Forelimb muscle (tissue), 1 donor: Measurements from ENCODE around the gene ELMO1. TPM values are rescaled to one million over a fixed set of nuclear protein-coding genes. Genes with fewer than 3 reads are reported as not detected.

Experiments used
- DNase-seq: peaks from one replicate; pipeline ENCODE4 v3.0.0-alpha.2; 2013; ENCODE audit warnings: low read depth
- polyA plus RNA-seq: library from polyadenylated mRNA; unstranded; fragments of 120-200 nt; gene quantifications from one replicate; pipeline ENCODE4 v1.2.1, GENCODE V29; 2013; ENCODE audit not compliant: insufficient read length

Gene ELMO1
- polyA plus RNA-seq, 1 donor = 24.5 TPM

DNA sequence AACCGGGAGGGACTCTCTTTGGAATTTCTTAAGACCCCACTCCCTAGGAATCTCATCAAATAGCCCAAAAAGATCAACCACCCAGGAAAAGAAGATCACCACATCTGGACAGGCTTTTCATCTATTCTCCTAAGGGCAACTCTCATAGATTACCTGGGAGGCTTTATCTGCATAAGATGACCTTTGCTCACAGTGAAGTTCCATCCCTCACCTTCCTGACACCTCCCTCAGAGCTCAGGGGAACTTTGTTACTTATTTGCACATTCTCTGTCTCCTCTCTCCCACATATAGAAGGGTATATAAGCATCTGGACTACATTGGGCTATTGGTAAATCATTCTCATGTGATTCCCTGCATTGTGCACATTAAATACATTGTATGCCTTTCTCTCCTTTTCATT is 80.1 kb downstream of the ELMO1 start:
- no peak for DNase-seq

- no peak for DNase-seq
Observed at GRCh38 chr7:37367010-37367409, 81.7 kb downstream of the ELMO1 start.

DNA sequence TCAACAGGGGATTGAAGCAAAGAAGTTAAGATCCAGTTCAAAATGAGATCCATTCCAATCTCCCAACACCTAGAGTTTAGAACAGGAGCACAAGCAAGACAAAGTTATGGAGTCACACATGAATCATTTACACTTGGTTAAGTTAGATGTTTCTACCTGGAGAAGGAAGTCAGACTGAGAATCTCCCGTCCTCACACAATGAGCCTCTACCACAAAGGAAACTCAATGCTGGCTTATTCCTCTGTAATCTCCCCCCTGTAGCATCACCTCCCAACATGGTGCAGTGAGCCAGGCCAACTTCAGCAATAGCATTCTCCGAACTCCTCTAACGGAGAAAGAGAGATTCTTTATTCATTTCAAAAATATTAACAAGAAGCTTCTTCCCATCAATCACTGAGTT is 82.2 kb downstream of the ELMO1 start:
- DNase-seq = no peak

DNA sequence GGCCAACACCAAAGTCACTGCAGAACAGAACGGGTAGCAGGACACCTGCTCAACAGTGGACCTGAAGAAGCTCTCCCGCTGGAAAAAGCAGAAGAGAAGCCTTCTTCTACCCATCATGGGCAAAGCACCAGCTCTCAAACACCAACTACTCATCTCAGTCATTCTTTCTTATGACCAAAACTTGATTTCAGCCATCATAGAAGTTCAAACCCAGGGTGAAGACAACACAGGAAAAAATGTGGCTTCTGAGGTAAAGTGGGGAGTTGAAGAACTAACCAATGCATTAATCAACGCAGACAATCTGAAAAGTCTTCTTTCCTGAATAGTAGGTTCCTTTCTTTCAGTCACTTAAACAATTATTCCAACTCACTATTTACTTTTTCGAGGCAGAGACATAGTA is 83.3 kb downstream of the ELMO1 start:
- no peak for DNase-seq

DNA sequence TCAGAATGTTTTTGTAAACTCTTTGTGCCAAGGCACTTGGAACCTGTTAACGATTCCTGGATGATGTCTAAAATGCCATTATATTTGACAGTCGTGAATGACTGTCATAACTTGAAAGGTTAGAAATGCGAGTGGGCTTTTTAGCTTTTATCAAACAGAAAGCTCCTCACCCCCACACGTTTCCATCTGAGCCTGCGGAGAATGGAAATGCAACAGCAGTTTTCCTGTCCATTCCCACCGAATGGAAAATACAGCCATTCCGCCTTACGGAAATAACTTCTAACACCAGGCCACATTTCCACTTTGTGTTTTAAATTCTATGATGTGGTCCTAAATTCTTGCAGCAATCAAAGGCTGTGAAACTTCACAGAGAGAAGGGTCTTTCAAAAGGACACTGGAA is 83.8 kb downstream of the ELMO1 start:
- no peak for DNase-seq

DNA sequence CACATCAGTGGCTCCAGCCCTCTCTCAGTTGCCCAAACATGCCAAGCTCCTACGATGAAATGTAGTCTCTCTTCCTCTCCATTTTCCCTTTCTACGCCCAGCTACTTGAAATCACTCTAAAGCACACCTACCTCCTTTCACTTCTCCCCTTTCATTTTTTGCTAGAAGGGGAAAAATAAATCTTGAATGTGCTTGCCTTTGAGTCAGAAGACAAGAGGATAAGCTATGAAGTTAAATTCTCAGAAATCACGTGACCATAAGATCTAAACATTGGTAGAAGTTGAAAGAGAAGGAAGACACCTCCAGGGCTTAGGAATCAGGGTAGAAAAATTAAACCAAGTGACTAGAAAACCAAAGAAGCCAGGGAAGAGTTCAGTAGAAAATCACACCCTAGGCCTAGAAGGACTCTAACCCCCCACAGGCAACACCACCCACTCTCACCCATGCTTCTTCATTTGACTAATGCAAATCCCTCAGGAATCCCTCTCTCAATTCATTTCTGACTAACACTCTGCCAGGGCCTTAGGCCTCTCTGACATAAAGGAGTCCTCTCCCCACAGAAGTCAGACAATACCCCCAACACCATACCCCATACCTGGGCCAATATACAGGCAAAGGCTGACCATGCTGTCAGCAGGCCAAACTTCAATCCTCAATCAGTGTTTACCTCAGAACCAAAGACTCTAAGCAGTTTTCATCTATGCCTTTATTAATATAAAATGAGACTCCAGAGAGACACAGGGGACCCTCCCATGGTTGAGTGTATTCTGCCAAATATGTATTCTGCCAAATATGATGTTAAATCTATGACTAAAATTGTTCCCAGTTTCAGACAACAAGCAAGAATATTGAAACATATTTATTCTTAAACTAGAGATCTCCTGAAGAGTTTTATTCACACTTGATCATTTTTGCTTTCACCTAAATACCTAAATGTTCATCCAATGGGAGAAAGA is 84.8 kb downstream of the ELMO1 start:
- DNase-seq = no peak

GRCh38 chr7:37362802-37363201 is 85.9 kb downstream of the ELMO1 start:
- no peak for DNase-seq

DNA sequence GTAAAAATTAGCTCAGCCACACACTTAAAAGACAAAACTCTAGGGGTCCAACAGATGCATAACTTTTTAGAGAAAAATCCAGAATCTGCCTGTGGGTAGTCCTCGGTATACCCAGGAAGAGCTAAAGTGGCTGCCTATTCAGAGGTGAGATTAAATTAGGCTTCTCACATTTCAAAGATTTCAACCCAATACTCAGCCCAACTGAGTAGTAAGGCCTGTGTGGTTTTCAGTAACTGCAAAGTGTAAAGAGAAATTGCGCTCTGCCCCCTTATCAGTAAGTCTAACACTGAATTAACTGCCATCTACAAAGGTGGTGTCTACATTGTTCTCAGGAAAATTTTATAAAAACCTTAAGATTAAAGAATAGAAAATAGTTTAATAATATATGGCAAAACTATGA is 88.2 kb downstream of the ELMO1 start:
- DNase-seq = no peak

DNA sequence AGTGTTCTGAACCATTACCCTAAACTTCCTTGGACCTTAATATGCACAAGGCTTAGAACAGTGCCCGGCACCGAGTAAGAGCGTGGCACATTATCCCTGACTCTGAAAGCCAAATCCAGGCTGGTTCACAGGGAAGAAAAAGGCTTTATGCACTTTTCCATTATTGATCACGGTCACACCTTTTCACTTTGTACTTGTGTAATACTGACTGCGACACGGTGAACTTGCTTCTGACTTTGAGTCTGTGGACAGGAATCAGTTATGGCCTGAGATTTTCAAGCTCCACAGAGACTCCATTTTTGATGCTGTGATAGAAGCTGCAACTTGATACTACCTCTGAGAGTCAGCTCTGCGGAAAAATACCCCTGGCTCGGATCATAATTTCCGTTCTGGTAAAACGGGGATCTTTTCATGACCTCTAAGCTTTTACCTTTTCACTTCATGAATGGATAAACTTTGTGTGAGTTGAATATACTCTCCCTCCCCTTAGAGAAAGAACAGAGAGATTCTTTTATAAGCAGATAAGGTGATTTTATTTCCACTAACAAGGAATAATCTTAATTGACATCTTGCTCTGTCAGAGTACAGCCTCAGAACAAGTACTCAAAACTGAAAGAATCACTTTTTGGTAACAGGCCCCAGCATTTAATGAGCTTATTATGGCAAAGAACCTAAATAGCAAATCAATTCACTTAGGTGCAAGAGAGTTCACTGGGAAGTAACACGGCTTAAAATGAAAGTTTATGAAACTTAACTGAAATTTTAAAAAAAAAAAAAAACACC is 88.8 kb downstream of the ELMO1 start:
- no peak for DNase-seq

DNA sequence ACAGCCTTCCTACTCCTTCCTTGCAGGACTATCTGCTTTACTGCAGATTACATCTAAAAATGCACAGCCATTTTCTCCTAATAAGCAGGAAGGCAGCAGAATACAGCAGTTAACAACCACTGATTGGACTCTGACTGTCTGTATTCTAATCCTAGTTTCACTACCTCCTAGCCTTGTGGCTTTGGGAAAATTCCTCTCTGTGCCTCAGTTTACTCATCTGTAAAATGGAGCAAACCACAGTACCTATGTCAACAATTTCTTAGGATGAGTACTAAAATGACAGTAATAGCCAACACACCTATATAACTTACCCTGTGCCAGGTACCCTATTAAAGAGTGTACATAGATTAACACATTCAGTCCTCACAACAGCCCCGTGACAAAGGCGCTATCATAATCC is 89.5 kb downstream of the ELMO1 start:
- DNase-seq = no peak

DNA sequence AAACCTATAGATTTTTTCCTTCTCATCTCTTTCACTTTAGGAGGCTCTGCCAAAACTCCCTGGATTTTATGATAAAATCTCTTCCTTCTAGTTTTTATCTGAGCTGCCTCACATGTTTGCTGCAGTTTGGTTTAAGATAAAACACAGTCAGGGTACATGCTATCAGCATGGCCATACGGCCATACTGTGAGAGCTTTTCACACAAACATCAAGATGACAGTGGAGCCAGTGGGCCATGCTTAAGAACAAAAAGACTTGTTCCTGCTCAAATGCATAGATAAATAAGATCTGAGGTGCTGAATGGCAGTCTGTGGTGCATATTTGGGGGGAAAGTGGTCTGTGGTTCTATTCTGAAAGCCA is 91.0 kb downstream of the ELMO1 start:
- no peak for DNase-seq

- DNase-seq = no peak
Observed at GRCh38 chr7:37356911-37357636, 91.6 kb downstream of the ELMO1 start.

GRCh38 chr7:37354656-37355131 is 94.0 kb downstream of the ELMO1 start:
- DNase-seq = peak; percentile 78

- DNase-seq = no peak
Observed at GRCh38 chr7:37353949-37354655, 94.6 kb downstream of the ELMO1 start.

DNA sequence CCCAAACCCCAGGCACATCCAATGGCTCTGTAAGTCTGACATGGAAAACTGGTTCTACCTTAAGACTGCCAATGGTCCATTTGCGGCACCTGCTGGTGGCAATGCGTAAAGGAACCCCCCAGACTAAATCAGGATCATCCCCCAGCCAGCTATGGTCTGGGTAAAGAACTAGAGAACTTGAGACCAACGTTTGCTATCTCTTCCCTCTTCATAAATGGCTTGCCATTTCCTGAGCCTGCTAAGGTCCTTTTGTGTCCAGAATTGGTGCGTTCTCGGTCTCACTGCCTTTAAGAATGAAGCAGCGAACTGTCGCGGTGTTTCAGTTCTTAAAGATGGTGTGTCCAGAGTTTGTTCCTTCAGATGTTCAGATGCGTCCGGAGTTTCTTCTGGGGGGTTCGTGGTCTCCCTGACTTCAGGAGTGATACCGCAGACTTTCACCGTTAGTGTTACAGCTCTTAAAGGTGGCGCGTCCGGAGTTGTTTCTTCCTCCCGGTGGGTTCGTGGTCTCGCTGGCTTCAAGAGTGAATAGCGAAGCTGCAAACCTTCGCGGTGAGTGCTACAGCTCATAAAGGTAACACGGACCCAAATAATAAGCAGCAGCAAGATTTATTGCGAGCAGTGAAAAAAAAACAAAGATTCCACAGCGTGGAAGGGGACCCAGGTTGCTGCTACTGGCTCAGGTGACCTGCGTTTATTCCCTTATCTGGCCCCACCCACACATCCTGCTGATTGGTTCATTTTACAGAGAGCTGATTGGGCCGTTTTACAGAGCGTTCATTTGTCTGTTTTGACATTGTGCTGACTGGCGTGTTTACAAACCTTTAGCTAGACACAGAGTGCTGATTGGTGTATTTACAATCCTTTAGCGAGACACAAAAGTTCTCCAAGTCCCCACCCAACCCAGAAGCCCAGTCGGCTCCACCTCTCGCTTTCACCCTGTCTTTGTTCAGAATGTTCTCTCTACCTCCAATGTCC is 95.4 kb downstream of the ELMO1 start:
- DNase-seq = no peak

DNA sequence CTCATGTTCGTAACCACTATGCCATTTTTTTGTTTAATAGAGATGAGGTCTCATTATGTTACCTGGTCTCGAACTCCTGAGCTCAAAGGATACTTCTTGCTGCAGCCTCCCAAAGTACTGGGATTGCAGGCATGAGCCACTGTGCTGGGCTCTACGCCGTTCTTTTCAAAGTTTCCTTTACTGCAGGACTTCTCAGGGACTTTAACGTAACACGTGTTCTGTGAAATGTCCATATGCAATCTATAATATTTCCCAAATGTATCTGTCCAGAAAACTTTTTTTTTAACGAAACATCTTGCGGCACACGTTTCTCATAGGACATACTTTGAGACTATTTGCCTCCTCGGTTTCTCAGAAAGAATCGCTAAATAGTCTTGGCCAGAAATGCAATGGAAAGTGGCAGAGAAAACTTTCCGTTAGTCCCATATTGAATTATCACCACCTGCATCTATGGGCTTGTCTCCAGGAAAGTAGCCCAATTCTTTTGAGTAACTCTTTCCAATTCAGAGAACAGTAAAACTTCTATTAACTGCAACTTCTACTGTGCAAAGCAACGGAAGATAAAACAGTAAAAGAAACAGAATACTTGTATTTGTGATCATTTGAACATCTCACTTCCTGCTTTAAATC is 96.3 kb downstream of the ELMO1 start:
- peak; percentile 77 for DNase-seq

GRCh38 chr7:37351716-37352115 is 96.9 kb downstream of the ELMO1 start:
- no peak for DNase-seq

DNA sequence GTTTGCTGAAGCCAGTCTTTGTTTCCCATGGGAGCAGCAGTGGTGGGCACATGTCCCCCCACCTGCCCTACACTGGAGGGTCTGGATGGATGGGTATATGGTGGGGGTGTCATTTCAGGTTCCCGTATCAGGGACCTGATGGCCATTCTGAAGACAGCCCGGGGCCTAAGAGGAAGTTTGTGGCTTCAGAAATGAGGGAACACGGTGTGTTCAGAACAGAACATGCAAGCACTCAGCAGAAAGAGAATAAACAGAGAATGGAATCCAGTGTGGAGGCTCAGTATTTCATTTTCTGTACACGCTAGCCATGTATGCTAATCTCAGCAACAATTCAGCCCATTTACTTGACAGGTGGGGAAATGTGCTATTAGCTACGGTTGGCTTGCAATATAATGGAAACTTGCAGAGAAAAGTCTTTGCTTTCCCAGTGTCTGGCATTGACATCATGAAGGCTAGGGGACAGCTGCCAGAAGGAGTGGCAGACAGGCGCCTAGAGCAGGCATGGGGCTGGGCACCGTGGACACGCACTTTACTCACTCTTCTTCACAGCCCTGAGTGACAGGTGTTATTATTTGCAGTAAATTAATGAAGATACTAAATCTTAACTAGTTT is 98.6 kb downstream of the ELMO1 start:
- DNase-seq = no peak

DNA sequence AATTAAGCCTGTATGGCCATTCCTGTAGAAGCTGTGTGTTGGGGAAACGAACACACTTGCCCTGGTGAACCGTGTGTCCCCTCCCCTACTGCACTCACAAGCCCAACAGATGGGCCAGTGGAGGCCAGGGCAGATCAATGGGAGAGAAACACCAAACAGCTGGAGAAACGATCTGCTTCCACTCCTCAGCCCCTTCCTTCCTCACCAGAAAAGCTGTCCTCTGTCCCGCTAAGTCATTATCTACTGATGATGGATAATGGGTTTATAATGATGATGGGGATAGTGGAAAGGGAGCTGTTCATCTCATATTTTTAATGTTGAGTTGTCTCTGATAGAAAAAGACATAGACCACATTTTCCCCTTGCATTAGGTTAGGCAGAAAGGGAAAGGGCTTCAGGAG is 99.7 kb downstream of the ELMO1 start:
- no peak for DNase-seq
